OCI-LY1 (cell line): ENCODE results near the gene CCDC66.

ENCODE experiments used
- H2AFZ ChIP-seq: fragments of 200-600 bp; sonication (generic), shearing (Covaris generic); 2 replicates; pipeline ENCODE4 v1.6.0; 2014; ENCODE audit warnings: antibody characterized with exemption, mild to moderate bottlenecking, low read length
- H3F3A ChIP-seq: fragments of 200-600 bp; sonication (generic), shearing (Covaris generic); 2 replicates; pipeline ENCODE4 v1.6.0; 2014; ENCODE audit warnings: mild to moderate bottlenecking, antibody characterized with exemption, low read length, moderate library complexity; ENCODE audit not compliant: insufficient read depth
- H3K27ac ChIP-seq: fragments of 200-600 bp; sonication (generic); 2 replicates; pipeline ENCODE4 v1.5.1; 2014; ENCODE audit warnings: low read length, mixed run types, mild to moderate bottlenecking, low read depth; ENCODE audit not compliant: poor library complexity, severe bottlenecking
- H3K27me3 ChIP-seq: fragments of 200-600 bp; sonication (generic); 2 replicates; pipeline ENCODE4 v1.6.0; 2014; ENCODE audit warnings: antibody characterized with exemption, mild to moderate bottlenecking, low read length, moderate library complexity; ENCODE audit not compliant: insufficient read depth
- H3K36me3 ChIP-seq: fragments of 200-600 bp; sonication (generic); 2 replicates; pipeline ENCODE4 v1.6.1; 2014; ENCODE audit warnings: mild to moderate bottlenecking, antibody characterized with exemption, low read length, moderate library complexity, mixed read lengths; ENCODE audit not compliant: insufficient read depth
- H3K4me1 ChIP-seq: fragments of 200-600 bp; sonication (generic); 2 replicates; pipeline ENCODE4 v1.5.1; 2014; ENCODE audit warnings: mild to moderate bottlenecking, low read length, moderate library complexity; ENCODE audit not compliant: insufficient read depth, severe bottlenecking
- H3K4me2 ChIP-seq: fragments of 200-600 bp; sonication (generic), shearing (Covaris generic); 2 replicates; pipeline ENCODE4 v1.6.1; 2014; ENCODE audit warnings: low read length
- H3K4me3 ChIP-seq: fragments of 200-600 bp; sonication (generic); 2 replicates; pipeline ENCODE4 v1.5.1; 2014; ENCODE audit warnings: low read length, low read depth, mild to moderate bottlenecking, mixed read lengths; ENCODE audit not compliant: poor library complexity, severe bottlenecking
- H3K79me2 ChIP-seq: fragments of 200-600 bp; shearing (Covaris generic); 2 replicates; pipeline ENCODE4 v1.6.1; 2016; ENCODE audit warnings: mixed run types, low read length, mixed read lengths; ENCODE audit not compliant: insufficient read depth
- H3K9ac ChIP-seq: fragments of 200-600 bp; sonication (generic), shearing (Covaris generic); 2 replicates; pipeline ENCODE4 v1.6.1; 2014; ENCODE audit warnings: mild to moderate bottlenecking, low read length, mixed read lengths
- H3K9me2 ChIP-seq: fragments of 200-600 bp; sonication (generic), shearing (Covaris generic); 2 replicates; pipeline ENCODE4 v1.6.1; 2014; ENCODE audit warnings: low read depth, mild to moderate bottlenecking, low read length, mixed read lengths
- H3K9me3 ChIP-seq: fragments of 200-600 bp; shearing (Covaris generic); 2 replicates; pipeline ENCODE4 v1.6.1; 2014; ENCODE audit warnings: low read length, mixed read lengths
- H4K20me1 ChIP-seq: fragments of 200-600 bp; sonication (generic), shearing (Covaris generic); 2 replicates; pipeline ENCODE4 v1.6.0; 2016; ENCODE audit warnings: mild to moderate bottlenecking, low read length; ENCODE audit not compliant: insufficient read depth
- CTCF ChIP-seq: fragments of 200-600 bp; sonication (generic), shearing (Covaris generic); IDR thresholded peaks from 2 replicates; pipeline ENCODE4 v1.5.1; 2017; ENCODE audit warnings: mild to moderate bottlenecking, antibody characterized with exemption, low read length, moderate library complexity, mixed read lengths
- EZH2 ChIP-seq: fragments of 200-600 bp; sonication (generic), shearing (Covaris generic); IDR thresholded peaks from 2 replicates; pipeline ENCODE4 v1.8.0; 2017; ENCODE audit warnings: borderline replicate concordance, mixed run types, mild to moderate bottlenecking, antibody characterized with exemption, low read length, moderate library complexity, mixed read lengths

The CCDC66 gene

DNA sequence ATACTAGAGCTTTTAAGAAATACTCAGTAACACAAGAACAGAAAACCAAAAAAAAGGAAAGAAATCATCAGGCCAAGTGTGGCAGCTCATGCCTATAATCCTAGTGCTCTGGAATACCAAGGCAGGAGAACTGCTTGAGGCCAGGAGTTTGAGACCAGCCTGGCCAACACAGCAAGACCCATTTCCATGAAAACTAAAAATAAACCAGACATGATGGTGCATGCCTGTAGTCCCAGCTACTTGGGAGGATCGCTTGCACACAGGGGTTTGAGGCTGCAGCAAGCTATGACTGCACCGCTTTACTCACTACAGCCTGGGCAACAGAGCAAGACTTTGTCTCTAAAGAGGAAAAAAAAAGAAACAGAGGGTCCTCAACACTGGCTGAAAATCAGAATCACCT is 107.8 kb downstream of the CCDC66 start:
- no peak overlapping the region for H2AFZ ChIP-seq
- H4K20me1 ChIP-seq: no peaks in the 10 kb centered on the region
- H3K4me1 ChIP-seq: no peaks in the 10 kb centered on the region
- no peaks in the 10 kb centered on the region for H3K27me3 ChIP-seq
- H3K9ac ChIP-seq: no peak overlapping the region
- no peak overlapping the region for H3K4me2 ChIP-seq
- no peaks in the 10 kb centered on the region for H3F3A ChIP-seq
- no peaks in the 10 kb centered on the region for H3K9me3 ChIP-seq
- TF ChIP-seq CTCF (no peak), EZH2 (no peak)
- peaks cover 98% of the 10 kb centered on the region for H3K36me3 ChIP-seq
- H3K4me3 ChIP-seq: no peak overlapping the region
- H3K79me2 ChIP-seq: no peaks in the 10 kb centered on the region
- H3K27ac ChIP-seq: no peak overlapping the region
- no peaks in the 10 kb centered on the region for H3K9me2 ChIP-seq

DNA sequence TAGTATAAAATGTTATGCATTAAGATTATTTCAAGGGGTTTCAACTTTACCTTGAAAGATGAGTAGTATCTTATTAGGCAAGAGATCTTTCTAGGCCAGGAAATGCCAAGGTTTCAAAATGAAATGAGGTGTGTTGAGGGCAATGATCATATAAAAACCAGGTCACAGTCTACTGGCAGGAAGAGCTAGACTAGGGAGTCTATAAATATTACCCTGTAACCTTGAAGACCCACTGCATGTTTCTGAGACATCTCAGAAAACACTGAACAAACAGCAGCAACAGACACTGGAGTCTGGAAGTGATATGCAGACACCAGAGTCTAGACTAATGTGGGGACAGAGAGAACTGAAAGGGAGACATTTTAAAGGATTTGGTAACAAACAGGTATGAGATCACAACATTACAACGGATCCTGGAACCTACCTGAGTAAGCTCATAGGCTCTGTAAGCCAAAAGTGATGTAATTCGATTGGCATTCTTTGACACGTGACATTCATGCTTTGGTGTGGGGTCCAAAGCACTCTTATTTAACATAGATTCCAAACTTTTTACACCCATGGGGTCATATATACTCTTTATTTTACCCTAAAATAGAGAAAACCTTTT is 111.1 kb downstream of the CCDC66 start:
- no peaks in the 10 kb centered on the region for H3K79me2 ChIP-seq
- H3K36me3 ChIP-seq: peaks cover 99% of the 10 kb centered on the region
- H2AFZ ChIP-seq: no peak overlapping the region
- H3K27ac ChIP-seq: no peak overlapping the region
- no peak overlapping the region for H3K4me3 ChIP-seq
- no peak overlapping the region for H3K9ac ChIP-seq
- no peak overlapping the region for H3K4me2 ChIP-seq
- no peaks in the 10 kb centered on the region for H3K9me3 ChIP-seq
- H4K20me1 ChIP-seq: no peaks in the 10 kb centered on the region
- no peaks in the 10 kb centered on the region for H3F3A ChIP-seq
- TF ChIP-seq CTCF: no peak
- no peak for TF ChIP-seq EZH2
- no peaks in the 10 kb centered on the region for H3K4me1 ChIP-seq
- no peaks in the 10 kb centered on the region for H3K9me2 ChIP-seq
- H3K27me3 ChIP-seq: no peaks in the 10 kb centered on the region
